KMS-11 (cell line): ENCODE measurements around the gene BROX.

Experiments used
- H2AFZ ChIP-seq: fragments of 200-600 bp; sonication (generic); 2 replicates; pipeline ENCODE4 v1.6.1; 2016; ENCODE audit warnings: antibody characterized with exemption, mixed run types, low read depth
- H3K27ac ChIP-seq: fragments of 200-600 bp; sonication (generic); 2 replicates; pipeline ENCODE4 v1.6.1; 2016; ENCODE audit warnings: mild to moderate bottlenecking, mixed run types
- H3K27me3 ChIP-seq: fragments of 200-600 bp; sonication (generic); 2 replicates; pipeline ENCODE4 v1.6.1; 2017; ENCODE audit warnings: mild to moderate bottlenecking, low read depth, mixed run types, moderate library complexity; ENCODE audit not compliant: insufficient read depth
- H3K36me3 ChIP-seq: fragments of 200-600 bp; sonication (generic); 2 replicates; pipeline ENCODE4 v1.6.1; 2017; ENCODE audit warnings: mild to moderate bottlenecking, mixed run types; ENCODE audit not compliant: insufficient read depth
- H3K4me1 ChIP-seq: fragments of 200-600 bp; sonication (generic); 2 replicates; pipeline ENCODE4 v1.6.1; 2016; ENCODE audit warnings: mild to moderate bottlenecking, low read depth, mixed run types; ENCODE audit not compliant: poor library complexity, severe bottlenecking
- H3K4me2 ChIP-seq: fragments of 200-600 bp; sonication (generic); 2 replicates; pipeline ENCODE4 v1.7.0; 2016; ENCODE audit warnings: mild to moderate bottlenecking, mixed run types
- H3K4me3 ChIP-seq: fragments of 200-600 bp; sonication (generic); IDR thresholded peaks from 2 replicates; pipeline ENCODE4 v1.6.1; 2017; ENCODE audit warnings: low read depth, low read length, mixed read lengths; ENCODE audit not compliant: insufficient read depth
- H3K79me2 ChIP-seq: fragments of 200-600 bp; sonication (generic); 2 replicates; pipeline ENCODE4 v1.6.1; 2016; ENCODE audit warnings: low read depth, mixed run types; ENCODE audit not compliant: insufficient read depth
- H3K9ac ChIP-seq: fragments of 200-600 bp; sonication (generic); 2 replicates; pipeline ENCODE4 v1.6.1; 2016; ENCODE audit warnings: mild to moderate bottlenecking, mixed run types
- H4K20me1 ChIP-seq: fragments of 200-600 bp; sonication (generic); 2 replicates; pipeline ENCODE4 v1.6.1; 2016; ENCODE audit warnings: mild to moderate bottlenecking, mixed run types; ENCODE audit not compliant: insufficient read depth
- TF ChIP-seq, protein P1 (sequence below): fragments of 200-600 bp; sonication (generic); conservative IDR thresholded peaks from 2 replicates; pipeline ENCODE4 v1.6.1; 2017; ENCODE audit warnings: low read depth, mild to moderate bottlenecking, antibody characterized with exemption, low read length, moderate library complexity, mixed read lengths

BROX gene

DNA sequence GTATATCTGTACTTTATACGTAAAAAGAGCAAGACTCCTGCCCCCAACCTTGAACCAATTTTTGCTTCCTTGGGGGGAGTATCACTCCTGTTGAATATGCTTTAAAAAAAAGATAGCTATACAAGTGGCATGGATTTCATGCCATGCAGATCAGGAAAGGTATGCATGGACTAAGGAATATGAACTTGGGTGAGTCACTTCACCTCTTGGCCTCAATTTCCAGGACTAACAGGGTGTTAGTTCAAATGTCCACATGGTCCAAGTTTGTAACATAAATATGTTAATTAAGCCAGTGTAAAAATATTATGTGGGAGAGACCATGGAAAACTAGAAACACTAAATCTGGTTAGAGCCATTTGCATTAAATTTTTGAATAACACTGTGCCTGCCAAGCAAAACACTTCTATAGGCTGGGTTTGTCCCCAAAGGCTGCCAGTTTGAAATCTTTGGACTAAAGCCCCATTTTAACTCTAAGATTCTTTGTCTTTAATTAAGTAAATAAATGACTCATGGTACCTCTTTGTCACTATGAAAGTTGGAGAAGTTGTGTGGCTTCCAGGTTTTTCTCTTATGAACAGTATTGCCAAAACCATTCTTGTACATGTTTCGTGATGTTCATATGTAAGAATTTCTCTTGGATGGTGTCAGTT is 57.7 kb downstream of the BROX start:
- Histone ChIP-seq H3K27ac (no peak overlapping the region), H4K20me1 (no peaks in the 10 kb centered on the region), H3K79me2 (no peaks in the 10 kb centered on the region), H3K4me1 (no peaks in the 10 kb centered on the region), H2AFZ (no peak overlapping the region), H3K4me2 (no peak overlapping the region), H3K27me3 (no peaks in the 10 kb centered on the region), H3K4me3 (no peak overlapping the region), H3K9ac (no peak overlapping the region), H3K36me3 (no peaks in the 10 kb centered on the region)
- TF ChIP-seq, protein P1, sequence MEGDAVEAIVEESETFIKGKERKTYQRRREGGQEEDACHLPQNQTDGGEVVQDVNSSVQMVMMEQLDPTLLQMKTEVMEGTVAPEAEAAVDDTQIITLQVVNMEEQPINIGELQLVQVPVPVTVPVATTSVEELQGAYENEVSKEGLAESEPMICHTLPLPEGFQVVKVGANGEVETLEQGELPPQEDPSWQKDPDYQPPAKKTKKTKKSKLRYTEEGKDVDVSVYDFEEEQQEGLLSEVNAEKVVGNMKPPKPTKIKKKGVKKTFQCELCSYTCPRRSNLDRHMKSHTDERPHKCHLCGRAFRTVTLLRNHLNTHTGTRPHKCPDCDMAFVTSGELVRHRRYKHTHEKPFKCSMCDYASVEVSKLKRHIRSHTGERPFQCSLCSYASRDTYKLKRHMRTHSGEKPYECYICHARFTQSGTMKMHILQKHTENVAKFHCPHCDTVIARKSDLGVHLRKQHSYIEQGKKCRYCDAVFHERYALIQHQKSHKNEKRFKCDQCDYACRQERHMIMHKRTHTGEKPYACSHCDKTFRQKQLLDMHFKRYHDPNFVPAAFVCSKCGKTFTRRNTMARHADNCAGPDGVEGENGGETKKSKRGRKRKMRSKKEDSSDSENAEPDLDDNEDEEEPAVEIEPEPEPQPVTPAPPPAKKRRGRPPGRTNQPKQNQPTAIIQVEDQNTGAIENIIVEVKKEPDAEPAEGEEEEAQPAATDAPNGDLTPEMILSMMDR: no peak

DNA sequence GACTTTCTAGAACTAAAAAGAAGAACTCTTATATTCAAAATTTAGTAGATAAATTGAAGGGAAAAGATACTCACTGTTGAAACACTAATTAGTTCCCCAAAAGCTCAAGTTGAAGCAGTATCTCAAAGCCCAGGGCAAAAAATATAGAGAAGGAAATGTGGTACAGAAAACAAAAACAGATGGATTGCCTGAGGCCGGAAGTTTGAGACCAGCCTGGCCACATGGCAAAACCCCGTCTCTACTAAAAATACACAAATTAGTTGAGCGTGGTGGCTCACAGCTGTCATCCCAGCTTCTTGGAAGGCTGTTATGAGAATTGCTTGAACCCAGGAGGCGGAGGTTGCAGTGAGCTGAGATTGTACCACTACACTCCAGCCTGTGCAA is 60.6 kb downstream of the BROX start:
- Histone ChIP-seq H3K4me2 (no peak overlapping the region), H3K79me2 (no peaks in the 10 kb centered on the region), H2AFZ (no peak overlapping the region), H4K20me1 (no peaks in the 10 kb centered on the region), H3K4me3 (no peak overlapping the region), H3K27me3 (no peaks in the 10 kb centered on the region), H3K9ac (no peak overlapping the region), H3K27ac (no peak overlapping the region), H3K4me1 (no peaks in the 10 kb centered on the region), H3K36me3 (no peaks in the 10 kb centered on the region)
- TF ChIP-seq, protein P1: no peak

DNA sequence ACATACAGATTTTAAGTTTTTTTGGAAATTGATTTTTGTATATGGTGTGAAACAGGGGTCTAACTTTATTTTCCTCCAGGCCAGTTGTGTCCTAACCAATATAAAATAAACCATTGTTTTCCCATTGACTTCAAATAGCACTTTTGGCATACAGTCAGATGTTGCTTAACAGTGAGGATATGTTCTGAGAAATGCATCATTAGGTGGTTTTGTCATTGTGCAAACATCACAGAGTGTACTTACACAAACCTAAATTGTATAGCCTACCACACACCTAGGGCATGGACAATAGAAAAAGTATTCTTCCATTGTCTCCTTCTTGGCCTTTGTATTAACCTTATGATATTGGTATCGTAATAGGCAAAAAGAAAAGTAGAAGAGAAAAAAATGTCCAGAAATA is 65.1 kb downstream of the BROX start:
- H3K4me2 ChIP-seq: no peak overlapping the region
- no peak overlapping the region for H3K9ac ChIP-seq
- TF ChIP-seq, protein P1: no peak
- no peak overlapping the region for H2AFZ ChIP-seq
- H3K27ac ChIP-seq: no peak overlapping the region
- H3K27me3 ChIP-seq: no peaks in the 10 kb centered on the region
- H3K4me1 ChIP-seq: no peaks in the 10 kb centered on the region
- H3K79me2 ChIP-seq: no peaks in the 10 kb centered on the region
- H3K4me3 ChIP-seq: no peak overlapping the region
- H3K36me3 ChIP-seq: no peaks in the 10 kb centered on the region
- no peaks in the 10 kb centered on the region for H4K20me1 ChIP-seq

DNA sequence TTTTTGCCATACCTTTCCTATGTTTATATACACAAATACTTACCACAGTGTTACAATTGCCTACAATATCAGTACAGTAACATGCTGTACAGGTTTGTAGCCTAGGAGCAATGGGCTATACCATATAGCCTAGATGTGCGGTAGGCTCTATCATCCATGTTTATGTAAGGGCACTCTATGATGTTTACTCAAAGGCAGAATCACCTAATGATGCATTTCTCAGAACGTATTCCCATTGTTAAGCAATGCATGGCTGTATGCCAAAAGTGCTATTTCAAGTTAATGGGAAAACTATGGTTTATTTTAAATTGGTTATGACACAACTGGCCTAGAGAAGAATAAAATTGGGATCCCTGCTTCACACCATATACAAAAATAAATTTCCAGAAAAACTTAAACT is 65.6 kb downstream of the BROX start:
- H3K9ac ChIP-seq: no peak overlapping the region
- H3K4me3 ChIP-seq: no peak overlapping the region
- H3K27ac ChIP-seq: no peak overlapping the region
- TF ChIP-seq, protein P1: no peak
- no peaks in the 10 kb centered on the region for H3K4me1 ChIP-seq
- H3K27me3 ChIP-seq: no peaks in the 10 kb centered on the region
- H3K79me2 ChIP-seq: no peaks in the 10 kb centered on the region
- H4K20me1 ChIP-seq: no peaks in the 10 kb centered on the region
- H3K36me3 ChIP-seq: no peaks in the 10 kb centered on the region
- H3K4me2 ChIP-seq: no peak overlapping the region
- no peak overlapping the region for H2AFZ ChIP-seq
